Measurements from ENCODE around the gene ADARB1.

ADARB1 gene

DNA sequence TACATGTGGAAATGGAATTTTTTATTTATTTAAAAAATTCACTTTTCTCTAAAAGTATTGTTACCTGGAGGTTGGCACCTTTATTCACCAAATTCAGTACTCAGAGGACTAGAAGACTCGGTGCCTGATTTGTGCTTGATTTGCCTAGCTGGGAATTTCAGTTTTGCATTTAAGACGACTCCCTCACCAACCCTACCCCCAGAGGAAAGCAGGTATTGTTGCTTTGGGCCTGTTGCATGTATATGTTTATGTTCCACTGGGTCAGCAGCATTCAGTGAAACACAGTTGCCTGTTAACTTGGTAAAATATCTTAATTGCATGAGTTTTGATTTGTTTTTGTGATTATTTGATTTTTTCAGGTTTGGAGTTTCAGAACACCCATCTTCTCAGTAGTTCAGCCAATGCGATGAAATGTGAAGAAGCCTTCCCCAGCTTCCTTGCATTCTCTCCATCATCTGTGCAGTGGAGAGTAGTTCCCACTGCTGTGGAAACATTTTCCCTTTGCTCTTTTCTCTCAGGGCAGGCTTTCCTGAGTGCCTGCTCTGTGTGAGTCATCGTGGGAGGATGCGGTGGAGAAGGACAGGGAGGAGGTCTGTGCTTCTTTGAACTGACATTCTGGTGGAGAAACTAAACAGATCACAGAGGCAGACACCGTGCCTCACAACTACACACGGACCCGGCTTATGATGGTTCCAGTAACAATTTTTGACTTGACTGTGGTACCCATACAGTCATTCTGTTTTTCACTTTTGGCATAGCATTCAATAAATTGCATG lies 6.4 kb downstream of the ADARB1 start:
- TF ChIP-seq, protein P1, sequence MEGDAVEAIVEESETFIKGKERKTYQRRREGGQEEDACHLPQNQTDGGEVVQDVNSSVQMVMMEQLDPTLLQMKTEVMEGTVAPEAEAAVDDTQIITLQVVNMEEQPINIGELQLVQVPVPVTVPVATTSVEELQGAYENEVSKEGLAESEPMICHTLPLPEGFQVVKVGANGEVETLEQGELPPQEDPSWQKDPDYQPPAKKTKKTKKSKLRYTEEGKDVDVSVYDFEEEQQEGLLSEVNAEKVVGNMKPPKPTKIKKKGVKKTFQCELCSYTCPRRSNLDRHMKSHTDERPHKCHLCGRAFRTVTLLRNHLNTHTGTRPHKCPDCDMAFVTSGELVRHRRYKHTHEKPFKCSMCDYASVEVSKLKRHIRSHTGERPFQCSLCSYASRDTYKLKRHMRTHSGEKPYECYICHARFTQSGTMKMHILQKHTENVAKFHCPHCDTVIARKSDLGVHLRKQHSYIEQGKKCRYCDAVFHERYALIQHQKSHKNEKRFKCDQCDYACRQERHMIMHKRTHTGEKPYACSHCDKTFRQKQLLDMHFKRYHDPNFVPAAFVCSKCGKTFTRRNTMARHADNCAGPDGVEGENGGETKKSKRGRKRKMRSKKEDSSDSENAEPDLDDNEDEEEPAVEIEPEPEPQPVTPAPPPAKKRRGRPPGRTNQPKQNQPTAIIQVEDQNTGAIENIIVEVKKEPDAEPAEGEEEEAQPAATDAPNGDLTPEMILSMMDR (conservative IDR thresholded peaks at IDR 0.05; ENCODE audit: control insufficient read depth, insufficient read depth, low read depth, low read length) = no peak
- no peak overlapping the region for H3K4me3 ChIP-seq (ENCODE audit: control insufficient read depth, low read depth, low read length)
- DNase-seq (ENCODE audit: low read depth) = peak; percentile 41

DNA sequence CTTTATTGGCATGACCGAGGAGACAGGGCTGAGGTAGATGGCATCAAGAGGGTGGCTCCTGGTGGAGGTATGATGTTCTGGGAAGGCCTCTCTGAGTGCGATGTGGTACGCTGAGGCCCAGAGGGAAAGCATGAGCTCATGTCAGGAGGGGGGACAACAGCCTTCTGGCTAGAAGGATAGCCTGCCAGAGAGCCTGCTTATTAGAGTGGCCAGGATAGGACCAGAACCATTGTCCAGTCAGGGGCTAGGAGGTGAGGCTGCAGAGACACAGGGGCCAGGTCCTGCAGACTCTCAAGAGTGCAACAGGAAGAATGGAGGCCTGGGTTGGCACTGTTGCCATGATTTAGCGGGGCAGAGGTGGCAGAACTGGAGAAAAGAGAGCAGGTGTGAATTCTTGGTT lies 7.3 kb downstream of the ADARB1 start:
- TF ChIP-seq, protein P1 (conservative IDR thresholded peaks at IDR 0.05; ENCODE audit: control insufficient read depth, insufficient read depth, low read depth, low read length) = no peak
- no peak for DNase-seq (ENCODE audit: low read depth)
- H3K4me3 ChIP-seq (ENCODE audit: control insufficient read depth, low read depth, low read length) = no peak overlapping the region

DNA sequence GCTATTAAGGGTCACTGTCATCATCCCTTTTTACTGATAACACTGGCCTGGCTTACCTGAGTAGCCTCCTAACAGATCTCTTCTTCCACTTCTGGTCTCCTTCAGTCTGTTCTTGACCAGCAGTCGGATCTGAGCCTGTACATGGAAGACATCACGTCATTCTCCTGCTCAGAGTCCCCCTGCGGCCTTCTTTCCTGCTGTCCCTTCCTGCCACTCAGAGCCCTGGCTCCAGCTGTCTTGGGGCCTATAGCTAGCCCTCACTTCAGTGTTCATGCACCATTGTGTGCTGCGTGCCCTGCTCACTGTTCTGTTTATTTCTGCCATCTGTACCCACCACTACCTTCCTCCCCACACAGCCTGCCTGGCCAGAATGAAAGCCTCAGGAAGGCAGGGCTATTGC lies 8.4 kb downstream of the ADARB1 start:
- H3K4me3 ChIP-seq (ENCODE audit: control insufficient read depth, low read depth, low read length) = no peak overlapping the region
- DNase-seq (ENCODE audit: low read depth) = no peak
- TF ChIP-seq, protein P1 (conservative IDR thresholded peaks at IDR 0.05; ENCODE audit: control insufficient read depth, insufficient read depth, low read depth, low read length) = no peak

DNA sequence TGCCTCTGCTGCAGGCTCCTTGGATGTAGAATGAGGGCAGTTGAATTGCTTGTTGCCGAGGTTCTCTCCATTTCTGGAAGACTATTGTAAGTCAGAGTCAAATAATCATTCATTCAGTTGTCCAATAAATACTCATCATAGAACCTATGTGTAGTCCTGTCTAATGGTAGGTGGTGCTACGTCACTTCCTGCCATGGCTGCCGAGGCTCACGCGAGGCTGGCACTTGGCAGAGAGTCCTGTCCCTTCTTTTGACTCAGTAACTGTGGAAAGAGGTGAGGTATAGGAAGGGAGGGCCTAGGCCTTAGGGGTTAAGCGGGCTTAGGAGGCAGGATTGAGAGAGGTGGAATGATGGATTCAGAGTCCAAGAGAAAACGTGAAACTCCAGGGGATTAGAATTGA lies 9.7 kb downstream of the ADARB1 start:
- DNase-seq (ENCODE audit: low read depth) = no peak
- H3K4me3 ChIP-seq (ENCODE audit: control insufficient read depth, low read depth, low read length) = no peak overlapping the region
- TF ChIP-seq, protein P1 (conservative IDR thresholded peaks at IDR 0.05; ENCODE audit: control insufficient read depth, insufficient read depth, low read depth, low read length) = no peak

DNA sequence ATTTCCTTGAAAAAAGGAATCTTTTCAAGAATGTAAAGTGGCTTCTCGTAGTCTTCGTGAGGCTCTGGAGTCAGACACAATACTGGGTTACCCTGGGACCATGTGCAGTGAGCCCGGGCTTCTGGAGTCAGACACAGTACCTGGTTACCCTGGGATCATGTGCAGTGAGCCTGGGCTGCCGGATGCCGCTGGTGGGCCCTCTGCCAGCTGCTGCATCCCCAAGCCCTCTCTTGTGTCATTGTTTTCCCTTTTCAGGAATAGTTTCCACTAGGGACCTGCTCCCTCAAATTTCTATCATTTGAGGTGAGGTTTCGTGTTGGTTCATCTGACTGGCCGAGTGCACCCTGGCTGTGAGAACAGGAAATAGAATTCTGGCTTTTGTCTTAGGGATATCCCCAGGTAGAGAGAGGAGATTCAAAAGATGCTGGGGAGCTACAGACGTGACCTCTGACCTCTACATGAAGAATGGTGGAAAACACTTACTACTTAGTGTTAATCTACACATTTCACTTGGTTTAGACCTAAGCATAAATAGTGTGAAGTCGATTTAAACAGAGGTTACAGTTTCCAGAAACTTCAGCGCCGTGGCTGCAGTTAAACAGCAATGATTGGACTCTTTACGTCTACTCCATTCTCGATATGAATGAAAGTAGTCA lies 10.6 kb downstream of the ADARB1 start:
- H3K4me3 ChIP-seq (ENCODE audit: control insufficient read depth, low read depth, low read length) = no peak overlapping the region
- TF ChIP-seq, protein P1 (conservative IDR thresholded peaks at IDR 0.05; ENCODE audit: control insufficient read depth, insufficient read depth, low read depth, low read length) = no peak
- no peak for DNase-seq (ENCODE audit: low read depth)

DNA sequence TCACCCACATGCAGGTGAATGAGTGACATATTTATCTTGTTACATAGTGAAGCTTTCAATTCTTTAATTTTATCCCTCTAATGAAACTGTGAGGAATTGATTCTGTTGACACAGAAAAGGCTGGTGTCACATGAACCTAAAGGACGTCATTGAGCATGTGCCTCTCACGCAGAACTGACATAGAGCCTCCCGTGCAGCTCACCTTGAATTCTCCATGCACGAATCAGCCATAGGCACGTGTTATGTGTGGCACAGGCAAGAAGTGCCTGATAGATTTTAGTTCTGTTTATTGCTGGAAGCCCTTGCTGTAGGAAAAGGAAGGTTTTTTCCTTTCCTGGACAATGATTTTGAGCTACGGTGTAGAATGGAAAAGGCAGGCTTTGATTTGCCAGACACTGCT lies 11.3 kb downstream of the ADARB1 start:
- TF ChIP-seq, protein P1 (conservative IDR thresholded peaks at IDR 0.05; ENCODE audit: control insufficient read depth, insufficient read depth, low read depth, low read length) = no peak
- no peak overlapping the region for H3K4me3 ChIP-seq (ENCODE audit: control insufficient read depth, low read depth, low read length)
- DNase-seq (ENCODE audit: low read depth) = no peak
